Stimulated activated naive B cell treated with anti-CD40 and anti-IgM and Interleukin-4, amounts not matched to agents 10 μg/mL and 1 μg/mL and 100 μg/mL, for 72 hours (primary cell): Measurements from ENCODE around the gene ARHGEF26.

Experiments used
- ATAC-seq, 2 donors: fragments of 150-1000 bp; cut with Tn5 transposase; replicated peaks; 2 replicates each; pipeline ENCODE4 v1.10.0; 2021; ENCODE audit warnings: moderate library complexity in 1 of 2
- DNase-seq: peaks from one replicate; pipeline ENCODE4 v3.0.0; 2021
- H3K27ac Mint-ChIP-seq: one replicate; pipeline ENCODE4 v1.8.0; 2022; ENCODE audit warnings: mild to moderate bottlenecking, mixed read lengths
- H3K27me3 Mint-ChIP-seq, 2 donors: one replicate each; pipeline ENCODE4 v1.8.0; 2022; ENCODE audit warnings: mixed read lengths in 2 of 2
- H3K36me3 Mint-ChIP-seq, 2 donors: one replicate each; pipeline ENCODE4 v1.8.0; 2022; ENCODE audit warnings: mixed read lengths in 2 of 2, mild to moderate bottlenecking in 1 of 2
- H3K4me1 Mint-ChIP-seq, 2 donors: one replicate each; pipeline ENCODE4 v1.8.0; 2022; ENCODE audit warnings: mixed read lengths in 2 of 2, mild to moderate bottlenecking in 1 of 2
- H3K4me3 Mint-ChIP-seq, 2 donors: one replicate each; pipeline ENCODE4 v1.8.0; 2022; ENCODE audit warnings: mild to moderate bottlenecking in 2 of 2, mixed read lengths in 2 of 2, moderate library complexity in 1 of 2
- H3K9me3 Mint-ChIP-seq, 2 donors: one replicate each; pipeline ENCODE4 v1.8.0; 2022; ENCODE audit warnings: mixed read lengths in 2 of 2, mild to moderate bottlenecking in 1 of 2

The ARHGEF26 gene

DNA sequence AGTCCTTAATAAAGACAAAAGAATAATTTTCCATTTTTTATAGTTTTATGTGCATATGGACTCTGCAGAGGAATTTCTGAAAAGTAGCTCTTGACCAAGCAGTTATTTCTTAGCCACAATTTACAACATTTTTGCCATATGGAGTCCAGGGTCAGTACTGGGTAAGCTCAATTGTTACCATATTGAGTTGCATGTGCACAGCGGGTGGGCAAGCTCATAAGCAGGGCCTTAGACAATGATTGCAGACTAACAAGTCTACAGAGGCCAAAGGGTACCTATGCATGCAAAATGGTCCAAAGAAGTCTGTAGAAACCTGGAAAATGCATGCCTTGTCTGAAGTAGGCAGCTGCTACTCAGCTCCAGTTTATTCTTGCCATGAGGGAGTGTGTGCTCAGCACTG is 19.0 kb upstream of the ARHGEF26 start:
- peaks cover 0 to 7% of the 10 kb centered on the region in 2 donors for H3K27me3 Mint-ChIP-seq
- H3K36me3 Mint-ChIP-seq: no peaks in the 10 kb centered on the region

GRCh38 chr3:154105218-154105975 is 15.8 kb upstream of the ARHGEF26 start:
- no peak overlapping the region for H3K27ac Mint-ChIP-seq
- DNase-seq: no peak

More for the DNA sequence above, 19.0 kb upstream of the ARHGEF26 start:
- no peak overlapping the region for H3K27ac Mint-ChIP-seq
- ATAC-seq (no peak), DNase-seq (no peak)
- H3K4me1 Mint-ChIP-seq: no peaks in the 10 kb centered on the region
- H3K9me3 Mint-ChIP-seq: no peaks in the 10 kb centered on the region
- no peak overlapping the region for H3K4me3 Mint-ChIP-seq

GRCh38 chr3:154111365-154111935 is 9.7 kb upstream of the ARHGEF26 start:
- DNase-seq: no peak
- Mint-ChIP-seq H3K27ac (no peak overlapping the region), H3K27me3 (peaks cover 4 to 6% of the 10 kb centered on the region in 2 donors), H3K4me1 (no peaks in the 10 kb centered on the region), H3K9me3 (no peaks in the 10 kb centered on the region), H3K4me3 (no peak overlapping the region), H3K36me3 (no peaks in the 10 kb centered on the region)
- ATAC-seq: no peak

More at GRCh38 chr3:154105218-154105975, 15.8 kb upstream of the ARHGEF26 start:
- H3K4me1 Mint-ChIP-seq: no peaks in the 10 kb centered on the region
- no peak for ATAC-seq
- no peak overlapping the region for H3K4me3 Mint-ChIP-seq
- peaks cover 0 to 7% of the 10 kb centered on the region in 2 donors for H3K27me3 Mint-ChIP-seq
- H3K9me3 Mint-ChIP-seq: no peaks in the 10 kb centered on the region
- H3K36me3 Mint-ChIP-seq: no peaks in the 10 kb centered on the region

GRCh38 chr3:154112146-154112852 is 8.9 kb upstream of the ARHGEF26 start:
- H3K36me3 Mint-ChIP-seq: no peaks in the 10 kb centered on the region
- no peak for DNase-seq
- ATAC-seq: no peak
- no peak overlapping the region for H3K27ac Mint-ChIP-seq
- H3K4me3 Mint-ChIP-seq: no peak overlapping the region
- H3K4me1 Mint-ChIP-seq: no peaks in the 10 kb centered on the region
- peaks cover 0 to under 1% of the 10 kb centered on the region in 2 donors for H3K9me3 Mint-ChIP-seq
- H3K27me3 Mint-ChIP-seq: peaks cover 11 to 13% of the 10 kb centered on the region in 2 donors

DNA sequence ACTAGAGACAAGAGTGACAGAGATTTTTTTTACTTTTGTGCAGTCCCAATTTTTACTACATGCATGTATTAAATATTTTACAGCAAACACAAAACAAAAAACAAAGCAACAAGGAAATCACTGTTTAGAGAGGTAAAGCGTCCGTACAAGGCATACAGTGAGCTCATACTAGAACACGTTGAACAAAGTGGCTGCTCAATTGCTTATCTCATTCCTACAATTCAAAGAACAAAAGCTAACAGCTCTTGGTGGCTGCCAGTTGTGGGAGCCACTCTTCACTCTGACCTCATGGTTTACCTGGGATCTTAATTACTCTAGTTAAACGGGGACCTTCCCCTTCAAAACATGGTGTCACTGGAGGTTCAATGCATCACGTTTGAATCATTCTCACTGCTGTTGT is 7.6 kb upstream of the ARHGEF26 start:
- DNase-seq (no peak), ATAC-seq (no peak)
- H3K27me3 Mint-ChIP-seq: peaks cover 16 to 21% of the 10 kb centered on the region in 2 donors
- H3K36me3 Mint-ChIP-seq: no peaks in the 10 kb centered on the region
- peaks cover 0 to 4% of the 10 kb centered on the region in 2 donors for H3K9me3 Mint-ChIP-seq
- H3K4me1 Mint-ChIP-seq: no peaks in the 10 kb centered on the region
- no peak overlapping the region for H3K4me3 Mint-ChIP-seq
- H3K27ac Mint-ChIP-seq: no peak overlapping the region

DNA sequence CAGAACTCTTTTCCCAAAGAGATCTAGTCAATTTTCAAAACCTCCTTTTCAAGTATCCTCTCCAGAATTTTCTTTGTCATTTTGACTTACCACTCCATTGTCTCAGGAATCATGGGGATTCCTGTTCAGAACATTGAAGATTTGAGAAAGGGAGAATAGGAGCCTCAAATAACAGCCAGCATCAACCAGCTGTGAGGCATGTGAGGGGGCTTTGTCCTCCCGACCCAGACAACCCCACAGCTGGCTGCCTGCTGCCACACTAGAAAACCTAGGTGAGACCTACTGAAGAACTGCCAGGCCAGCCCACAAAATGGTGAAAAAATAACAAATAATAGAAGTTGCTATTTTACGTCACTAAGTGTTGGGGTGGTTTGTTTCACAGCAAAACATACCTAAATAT is 5.9 kb upstream of the ARHGEF26 start:
- no peak overlapping the region for H3K4me3 Mint-ChIP-seq
- peaks cover 0 to 4% of the 10 kb centered on the region in 2 donors for H3K9me3 Mint-ChIP-seq
- DNase-seq (no peak), ATAC-seq (no peak)
- H3K36me3 Mint-ChIP-seq: no peaks in the 10 kb centered on the region
- H3K27ac Mint-ChIP-seq: no peak overlapping the region
- peaks cover 27 to 37% of the 10 kb centered on the region in 2 donors for H3K27me3 Mint-ChIP-seq
- H3K4me1 Mint-ChIP-seq: no peaks in the 10 kb centered on the region

DNA sequence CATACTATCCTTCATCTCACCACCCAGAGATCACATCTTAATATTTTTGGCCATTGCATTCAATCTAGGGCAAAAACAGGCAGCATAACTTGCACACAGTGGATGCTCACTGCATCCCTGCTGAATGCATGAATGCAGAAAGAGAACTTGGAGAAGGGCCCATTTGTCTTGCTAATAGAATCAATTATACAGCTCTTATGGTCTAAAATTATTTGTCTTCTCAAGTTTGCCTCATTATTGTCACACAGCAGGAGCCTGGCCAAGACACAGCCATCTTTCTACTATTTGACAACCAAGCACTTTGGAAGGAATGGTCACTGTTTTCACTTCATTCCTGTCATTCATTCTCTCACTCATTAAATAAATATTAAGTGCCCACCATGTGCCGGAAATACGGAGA is 1.2 kb upstream of the ARHGEF26 start:
- peaks cover 0 to 3% of the 10 kb centered on the region in 2 donors for H3K36me3 Mint-ChIP-seq
- ATAC-seq (no peak), DNase-seq (no peak)
- H3K27ac Mint-ChIP-seq: no peak overlapping the region
- peaks cover 0 to 4% of the 10 kb centered on the region in 2 donors for H3K9me3 Mint-ChIP-seq
- H3K27me3 Mint-ChIP-seq: peaks cover 56 to 69% of the 10 kb centered on the region in 2 donors
- H3K4me1 Mint-ChIP-seq: peaks cover 12 to 34% of the 10 kb centered on the region in 2 donors
- no peak overlapping the region for H3K4me3 Mint-ChIP-seq

GRCh38 chr3:154121701-154122551 is 736 bp downstream of the ARHGEF26 start:
- Mint-ChIP-seq H3K27me3 (peaks cover 58 to 67% of the 10 kb centered on the region in 2 donors), H3K4me3 (peak overlapping the region; percentile 83 to 84), H3K27ac (no peak overlapping the region), H3K36me3 (peaks cover 0 to 3% of the 10 kb centered on the region in 2 donors), H3K9me3 (peaks cover 0 to 4% of the 10 kb centered on the region in 2 donors), H3K4me1 (peaks cover 12 to 34% of the 10 kb centered on the region in 2 donors)
- DNase-seq (no peak), ATAC-seq (peak; percentile 40 to 53)

GRCh38 chr3:154122552-154122911 is 1.3 kb downstream of the ARHGEF26 start:
- DNase-seq (no peak), ATAC-seq (no peak)
- peaks cover 52 to 61% of the 10 kb centered on the region in 2 donors for H3K27me3 Mint-ChIP-seq
- peaks cover 12 to 34% of the 10 kb centered on the region in 2 donors for H3K4me1 Mint-ChIP-seq
- H3K27ac Mint-ChIP-seq: no peak overlapping the region
- peaks cover 0 to 3% of the 10 kb centered on the region in 2 donors for H3K36me3 Mint-ChIP-seq
- peaks cover 0 to 2% of the 10 kb centered on the region in 2 donors for H3K9me3 Mint-ChIP-seq
- peak overlapping the region; percentile 7 to 84 for H3K4me3 Mint-ChIP-seq

GRCh38 chr3:154122912-154123559 is 1.8 kb downstream of the ARHGEF26 start:
- H3K9me3 Mint-ChIP-seq: no peaks in the 10 kb centered on the region

DNA sequence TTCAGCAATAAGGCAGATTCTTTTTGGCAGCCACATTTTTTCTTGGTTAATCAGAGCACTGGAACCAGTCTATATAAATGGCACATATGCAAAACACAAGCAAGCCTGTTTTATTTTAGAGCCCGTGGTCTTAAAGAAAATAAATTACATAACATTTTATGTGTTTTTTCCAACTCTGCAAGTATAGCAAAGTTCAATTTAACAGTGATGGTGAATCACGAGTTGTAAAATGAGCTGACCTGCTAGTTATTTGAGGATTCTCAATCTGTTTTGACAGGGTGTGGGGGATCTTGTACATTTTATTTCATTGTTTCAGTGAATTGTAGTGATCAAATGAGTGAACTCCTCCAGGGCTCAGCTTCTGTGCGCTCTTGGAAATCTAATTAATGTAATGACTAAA is 2.7 kb downstream of the ARHGEF26 start:
- peaks cover 51 to 52% of the 10 kb centered on the region in 2 donors for H3K27me3 Mint-ChIP-seq
- no peaks in the 10 kb centered on the region for H3K9me3 Mint-ChIP-seq
- DNase-seq (no peak), ATAC-seq (no peak)
- H3K36me3 Mint-ChIP-seq: peaks cover 0 to 3% of the 10 kb centered on the region in 2 donors
- H3K4me3 Mint-ChIP-seq: no peak overlapping the region
- no peak overlapping the region for H3K27ac Mint-ChIP-seq
- H3K4me1 Mint-ChIP-seq: peaks cover 12 to 34% of the 10 kb centered on the region in 2 donors

More at GRCh38 chr3:154122912-154123559, 1.8 kb downstream of the ARHGEF26 start:
- DNase-seq (no peak), ATAC-seq (no peak)
- Mint-ChIP-seq H3K27ac (no peak overlapping the region), H3K36me3 (peaks cover 0 to 3% of the 10 kb centered on the region in 2 donors), H3K4me1 (peaks cover 12 to 34% of the 10 kb centered on the region in 2 donors), H3K27me3 (peaks cover 49 to 57% of the 10 kb centered on the region in 2 donors), H3K4me3 (peak overlapping the region; percentile 7 to 84)

DNA sequence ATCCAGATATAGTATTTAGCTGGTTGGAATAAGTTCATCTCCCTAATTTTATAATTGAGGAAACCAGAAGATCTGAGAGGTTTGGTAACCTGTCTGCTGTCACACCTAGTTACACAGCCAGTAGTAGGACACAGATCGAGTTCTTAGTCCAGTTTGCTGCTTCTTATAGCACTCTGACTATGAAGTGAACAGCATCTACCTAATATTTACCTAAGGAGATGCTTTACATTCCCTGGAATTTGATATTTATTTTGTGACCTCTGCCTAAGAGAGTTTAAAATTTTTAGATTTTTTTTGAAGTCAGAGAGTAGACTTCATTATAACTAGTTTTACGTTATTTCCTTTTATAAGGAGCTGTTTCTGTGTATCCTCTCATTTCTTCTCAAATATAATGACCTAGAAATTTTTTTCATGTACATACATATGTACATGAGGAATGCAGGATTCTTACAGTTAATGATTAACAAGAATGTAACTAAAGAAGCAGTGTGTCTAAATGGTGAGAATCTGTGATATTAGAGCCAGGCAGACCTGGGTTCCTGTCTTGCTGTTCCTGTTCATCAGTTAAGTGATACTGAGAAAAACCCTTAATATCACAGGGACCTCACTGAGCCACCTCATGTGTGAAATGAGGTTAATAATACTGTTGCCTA is 4.3 kb downstream of the ARHGEF26 start:
- Mint-ChIP-seq H3K4me1 (peaks cover 12 to 33% of the 10 kb centered on the region in 2 donors), H3K36me3 (peaks cover 0 to 3% of the 10 kb centered on the region in 2 donors), H3K9me3 (no peaks in the 10 kb centered on the region)

DNA sequence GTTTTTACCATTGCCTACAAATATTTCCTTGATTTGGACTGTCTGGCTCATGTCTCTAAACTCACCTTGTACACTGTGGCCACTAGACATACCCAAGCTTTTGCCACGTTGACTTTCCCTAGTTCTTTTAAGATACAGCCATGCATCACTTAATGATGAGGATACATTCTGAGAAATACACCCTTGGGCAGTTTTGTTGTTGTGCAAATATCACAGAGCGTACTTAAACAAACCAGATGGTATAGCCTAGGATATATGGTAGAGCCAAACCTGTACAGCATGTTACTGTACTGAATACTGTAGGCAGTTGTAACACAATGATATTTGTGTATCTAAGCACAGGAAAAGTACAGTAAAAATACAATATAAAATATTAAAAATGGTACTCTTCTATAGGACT is 5.5 kb downstream of the ARHGEF26 start:
- H3K9me3 Mint-ChIP-seq: no peaks in the 10 kb centered on the region
- H3K4me1 Mint-ChIP-seq: peaks cover 5 to 21% of the 10 kb centered on the region in 2 donors
- H3K36me3 Mint-ChIP-seq: no peaks in the 10 kb centered on the region
- no peak for ATAC-seq
- no peak overlapping the region for H3K4me3 Mint-ChIP-seq
- H3K27me3 Mint-ChIP-seq: peaks cover 26 to 29% of the 10 kb centered on the region in 2 donors
- H3K27ac Mint-ChIP-seq: no peak overlapping the region
- no peak for DNase-seq

More for the DNA sequence above, 4.3 kb downstream of the ARHGEF26 start:
- ATAC-seq (no peak), DNase-seq (no peak)
- Mint-ChIP-seq H3K27ac (no peak overlapping the region), H3K4me3 (no peak overlapping the region), H3K27me3 (peaks cover 38 to 40% of the 10 kb centered on the region in 2 donors)
